Subcutaneous abdominal adipose tissue (tissue), 5 donors: ENCODE results near the gene ROBO2.
A peak's percentile ranks its signal among the peaks of the same experiment; 100 is the strongest.

Experiments
- H3K27ac ChIP-seq: one replicate; pipeline ENCODE4 v1.7.0; 2013; ENCODE audit warnings: low read depth, mild to moderate bottlenecking, inconsistent platforms, low read length, moderate library complexity
- H3K27me3 ChIP-seq, 5 donors: one replicate each; pipeline ENCODE4 v1.7.0; 2013; ENCODE audit warnings: low read length in 5 of 5, inconsistent platforms in 1 of 5; ENCODE audit not compliant: control insufficient read depth in 5 of 5, insufficient read depth in 4 of 5
- H3K36me3 ChIP-seq, 5 donors: one replicate each; pipeline ENCODE4 v1.7.0; 2013; ENCODE audit warnings: low read length in 5 of 5; ENCODE audit not compliant: control insufficient read depth in 5 of 5, insufficient read depth in 5 of 5
- H3K4me1 ChIP-seq, 5 donors: one replicate each; pipeline ENCODE4 v1.7.0; 2013; ENCODE audit warnings: low read length in 5 of 5, mild to moderate bottlenecking in 3 of 5, moderate library complexity in 1 of 5; ENCODE audit not compliant: control insufficient read depth in 5 of 5, insufficient read depth in 5 of 5
- H3K4me3 ChIP-seq, 5 donors: one replicate each; pipeline ENCODE4 v1.7.0; 2013; ENCODE audit warnings: low read length in 5 of 5, low read depth in 1 of 5
- H3K9ac ChIP-seq, 5 donors: one replicate each; pipeline ENCODE4 v1.7.0; 2013; ENCODE audit warnings: low read length in 5 of 5, mild to moderate bottlenecking in 4 of 5, moderate library complexity in 3 of 5
- H3K9me3 ChIP-seq, 5 donors: one replicate each; pipeline ENCODE4 v1.7.0; 2013; ENCODE audit warnings: low read length in 5 of 5; ENCODE audit not compliant: control insufficient read depth in 5 of 5
- donor health status: healthy.
- donor health status: healthy.
- donor health status: healthy.
- donor health status: healthy.
- donor health status: healthy.

ROBO2 gene

GRCh38 chr3:77182341-77182740 lies 142.4 kb downstream of the ROBO2 start:
- Histone ChIP-seq H3K9me3 (no peaks in the 10 kb centered on the region), H3K4me1 (peaks cover 0 to 7% (median 2%) of the 10 kb centered on the region in 5 donors), H3K36me3 (no peaks in the 10 kb centered on the region), H3K27me3 (no peaks in the 10 kb centered on the region), H3K27ac (no peak overlapping the region), H3K4me3 (no peak overlapping the region), H3K9ac (no peak overlapping the region)

- peaks cover 0 to 14% (median 8%) of the 10 kb centered on the region in 5 donors for H3K4me1 ChIP-seq
- H3K9ac ChIP-seq = no peak overlapping the region
- no peaks in the 10 kb centered on the region for H3K27me3 ChIP-seq
- H3K4me3 ChIP-seq = no peak overlapping the region
- H3K27ac ChIP-seq = no peak overlapping the region
- no peaks in the 10 kb centered on the region for H3K36me3 ChIP-seq
- H3K9me3 ChIP-seq = no peaks in the 10 kb centered on the region
Observed at GRCh38 chr3:77186319-77186718, 146.4 kb downstream of the ROBO2 start.

- Histone ChIP-seq H3K9ac (no peak overlapping the region), H3K27ac (no peak overlapping the region)
Observed at GRCh38 chr3:77186728-77187127, 146.8 kb downstream of the ROBO2 start.

GRCh38 chr3:77188210-77188609 lies 148.3 kb downstream of the ROBO2 start:
- H3K4me1 ChIP-seq = peaks cover 0 to 14% (median 8%) of the 10 kb centered on the region in 5 donors
- H3K36me3 ChIP-seq = no peaks in the 10 kb centered on the region
- H3K27ac ChIP-seq = no peak overlapping the region
- no peaks in the 10 kb centered on the region for H3K9me3 ChIP-seq
- H3K9ac ChIP-seq = no peak overlapping the region
- no peaks in the 10 kb centered on the region for H3K27me3 ChIP-seq
- H3K4me3 ChIP-seq = no peak overlapping the region

More at GRCh38 chr3:77186728-77187127, 146.8 kb downstream of the ROBO2 start:
- no peaks in the 10 kb centered on the region for H3K9me3 ChIP-seq
- peaks cover 0 to 14% (median 8%) of the 10 kb centered on the region in 5 donors for H3K4me1 ChIP-seq
- peak overlapping the region in 1 of 5 donors; percentile 20 for H3K4me3 ChIP-seq
- H3K36me3 ChIP-seq = no peaks in the 10 kb centered on the region
- H3K27me3 ChIP-seq = no peaks in the 10 kb centered on the region

- no peaks in the 10 kb centered on the region for H3K36me3 ChIP-seq
- H3K27me3 ChIP-seq = no peaks in the 10 kb centered on the region
- H3K4me1 ChIP-seq = peaks cover 0 to 14% (median 8%) of the 10 kb centered on the region in 5 donors
- no peak overlapping the region for H3K9ac ChIP-seq
- H3K9me3 ChIP-seq = no peaks in the 10 kb centered on the region
- H3K27ac ChIP-seq = no peak overlapping the region
- no peak overlapping the region for H3K4me3 ChIP-seq
Observed at GRCh38 chr3:77189258-77189657, 149.4 kb downstream of the ROBO2 start.

GRCh38 chr3:77189684-77190083 lies 149.8 kb downstream of the ROBO2 start:
- Histone ChIP-seq H3K9me3 (no peaks in the 10 kb centered on the region), H3K4me1 (peaks cover 0 to 14% (median 8%) of the 10 kb centered on the region in 5 donors), H3K27me3 (no peaks in the 10 kb centered on the region), H3K27ac (no peak overlapping the region), H3K36me3 (no peaks in the 10 kb centered on the region), H3K9ac (no peak overlapping the region), H3K4me3 (no peak overlapping the region)

- no peaks in the 10 kb centered on the region for H3K36me3 ChIP-seq
- H3K4me1 ChIP-seq = peaks cover 0 to 14% (median 8%) of the 10 kb centered on the region in 5 donors
- peak overlapping the region in 1 of 5 donors; percentile 48 for H3K9ac ChIP-seq
- peak overlapping the region in 2 of 5 donors; percentile 7 to 41 for H3K4me3 ChIP-seq
- H3K27ac ChIP-seq = no peak overlapping the region
- no peaks in the 10 kb centered on the region for H3K9me3 ChIP-seq
- no peaks in the 10 kb centered on the region for H3K27me3 ChIP-seq
Observed at GRCh38 chr3:77190374-77190773, 150.5 kb downstream of the ROBO2 start.

GRCh38 chr3:77191014-77191413 lies 151.1 kb downstream of the ROBO2 start:
- Histone ChIP-seq H3K4me3 (no peak overlapping the region), H3K27me3 (no peaks in the 10 kb centered on the region), H3K36me3 (no peaks in the 10 kb centered on the region), H3K27ac (no peak overlapping the region), H3K9me3 (no peaks in the 10 kb centered on the region), H3K4me1 (peaks cover 0 to 14% (median 8%) of the 10 kb centered on the region in 5 donors), H3K9ac (no peak overlapping the region)

- H3K4me1 ChIP-seq = peaks cover 0 to 9% (median 8%) of the 10 kb centered on the region in 5 donors
- H3K9me3 ChIP-seq = no peaks in the 10 kb centered on the region
- H3K4me3 ChIP-seq = no peak overlapping the region
- H3K27me3 ChIP-seq = no peaks in the 10 kb centered on the region
- no peaks in the 10 kb centered on the region for H3K36me3 ChIP-seq
- H3K27ac ChIP-seq = no peak overlapping the region
- H3K9ac ChIP-seq = no peak overlapping the region
Observed at GRCh38 chr3:77191640-77192039, 151.7 kb downstream of the ROBO2 start.

- Histone ChIP-seq H3K27me3 (no peaks in the 10 kb centered on the region), H3K4me3 (no peak overlapping the region)
Observed at GRCh38 chr3:77195766-77196545, 156.1 kb downstream of the ROBO2 start.

More at GRCh38 chr3:77195766-77196545, 156.1 kb downstream of the ROBO2 start:
- Histone ChIP-seq H3K9me3 (no peaks in the 10 kb centered on the region), H3K36me3 (no peaks in the 10 kb centered on the region), H3K4me1 (no peaks in the 10 kb centered on the region), H3K27ac (no peak overlapping the region), H3K9ac (no peak overlapping the region)
